Measurements from ENCODE around the gene DGKG.

GRCh38 chr3:186189492-186189891 lies 172.5 kb downstream of the DGKG start:
- TF ChIP-seq POLR2A (IDR thresholded peaks at IDR 0.05; ENCODE audit: low read length) (no peak), SMC3 (IDR thresholded peaks at IDR 0.05) (no peak), JUNB (IDR thresholded peaks at IDR 0.05) (no peak), MAZ (IDR thresholded peaks at IDR 0.05; ENCODE audit: borderline replicate concordance, low read depth, low read length) (no peak), KDM1A (IDR thresholded peaks at IDR 0.05; ENCODE audit: low read depth) (no peak), CHD2 (IDR thresholded peaks at IDR 0.05; ENCODE audit: low read length, partially characterized antibody) (no peak), POLR2AphosphoS2 (conservative IDR thresholded peaks at IDR 0.05; ENCODE audit: low read length) (no peak)
- TF ChIP-seq, protein P1, sequence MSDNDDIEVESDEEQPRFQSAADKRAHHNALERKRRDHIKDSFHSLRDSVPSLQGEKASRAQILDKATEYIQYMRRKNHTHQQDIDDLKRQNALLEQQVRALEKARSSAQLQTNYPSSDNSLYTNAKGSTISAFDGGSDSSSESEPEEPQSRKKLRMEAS (IDR thresholded peaks at IDR 0.05): no peak
- TF ChIP-seq, protein P2, sequence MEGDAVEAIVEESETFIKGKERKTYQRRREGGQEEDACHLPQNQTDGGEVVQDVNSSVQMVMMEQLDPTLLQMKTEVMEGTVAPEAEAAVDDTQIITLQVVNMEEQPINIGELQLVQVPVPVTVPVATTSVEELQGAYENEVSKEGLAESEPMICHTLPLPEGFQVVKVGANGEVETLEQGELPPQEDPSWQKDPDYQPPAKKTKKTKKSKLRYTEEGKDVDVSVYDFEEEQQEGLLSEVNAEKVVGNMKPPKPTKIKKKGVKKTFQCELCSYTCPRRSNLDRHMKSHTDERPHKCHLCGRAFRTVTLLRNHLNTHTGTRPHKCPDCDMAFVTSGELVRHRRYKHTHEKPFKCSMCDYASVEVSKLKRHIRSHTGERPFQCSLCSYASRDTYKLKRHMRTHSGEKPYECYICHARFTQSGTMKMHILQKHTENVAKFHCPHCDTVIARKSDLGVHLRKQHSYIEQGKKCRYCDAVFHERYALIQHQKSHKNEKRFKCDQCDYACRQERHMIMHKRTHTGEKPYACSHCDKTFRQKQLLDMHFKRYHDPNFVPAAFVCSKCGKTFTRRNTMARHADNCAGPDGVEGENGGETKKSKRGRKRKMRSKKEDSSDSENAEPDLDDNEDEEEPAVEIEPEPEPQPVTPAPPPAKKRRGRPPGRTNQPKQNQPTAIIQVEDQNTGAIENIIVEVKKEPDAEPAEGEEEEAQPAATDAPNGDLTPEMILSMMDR (IDR thresholded peaks at IDR 0.05): no peak

All from A549 (cell line).